Activated T-cell treated with anti-CD3 and anti-CD28 coated beads for 1 hour (primary cell): ENCODE data around the gene SEMA4B.
A peak's percentile ranks its signal among the peaks of the same experiment; 100 is the strongest.
"Not testable (repeated sequence)": the region's sequence is repeated elsewhere in the genome, so short reads cannot be mapped to it uniquely, and the experiment has no call there.

ENCODE experiments used
- DNase-seq: peaks from one replicate; pipeline ENCODE4 v3.0.0-alpha.2; 2020; ENCODE audit warnings: low read depth

Gene SEMA4B

GRCh38 chr15:90227816-90228772, 27.0 kb downstream of the SEMA4B start:
- no peak for DNase-seq

GRCh38 chr15:90228960-90229359, 27.8 kb downstream of the SEMA4B start:
- DNase-seq: no peak

GRCh38 chr15:90230071-90230494, 29.0 kb downstream of the SEMA4B start:
- no peak for DNase-seq

GRCh38 chr15:90230610-90231009, 29.5 kb downstream of the SEMA4B start:
- DNase-seq: no peak

DNA sequence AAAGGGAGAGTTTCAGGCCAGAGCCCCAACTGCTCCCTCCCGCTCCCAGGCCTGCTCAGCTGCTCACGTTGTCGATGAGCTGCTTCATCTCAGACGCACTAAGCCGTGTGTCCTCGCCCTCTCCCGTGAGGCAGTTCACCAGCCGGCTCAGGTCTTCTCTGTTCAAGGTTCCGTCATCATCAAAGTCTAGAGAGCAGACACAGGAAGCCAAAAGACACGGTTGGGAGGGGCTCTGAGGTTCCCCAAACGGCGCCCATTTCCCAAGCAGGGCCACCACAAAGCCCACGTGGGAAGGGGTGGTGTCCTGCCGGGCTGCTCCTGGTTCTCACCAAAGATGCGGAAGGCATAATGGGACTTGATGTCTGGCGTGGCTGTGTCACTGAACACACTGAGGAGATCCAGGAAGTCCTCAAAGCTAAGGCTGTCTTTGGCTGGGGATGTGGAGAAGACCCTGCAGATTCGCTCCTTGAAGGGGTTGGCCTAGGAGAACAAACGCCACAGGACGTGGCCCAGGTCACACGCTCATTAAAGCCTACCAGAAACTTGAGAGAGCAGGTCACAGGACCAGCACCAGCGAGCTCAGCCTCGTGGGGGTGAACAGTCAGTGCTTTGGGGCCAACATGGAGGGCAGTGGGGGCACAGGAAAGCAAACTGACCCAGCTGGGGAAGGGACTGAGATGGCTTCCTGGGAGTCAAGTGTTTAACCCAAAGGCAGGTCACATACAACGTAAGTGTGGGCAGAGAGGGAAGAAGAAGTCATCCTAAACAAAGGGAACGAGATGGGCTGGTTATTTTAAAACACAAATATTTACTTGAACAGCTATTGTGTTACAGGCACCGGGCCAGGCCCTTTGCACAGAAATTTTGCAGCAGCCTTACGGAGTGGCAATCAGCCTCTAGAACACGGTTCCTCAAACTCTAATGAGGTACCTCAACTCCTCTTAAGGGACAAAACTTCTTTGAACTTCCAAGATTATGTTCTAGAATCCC, 30.2 kb downstream of the SEMA4B start:
- DNase-seq: peak; percentile 64

DNA sequence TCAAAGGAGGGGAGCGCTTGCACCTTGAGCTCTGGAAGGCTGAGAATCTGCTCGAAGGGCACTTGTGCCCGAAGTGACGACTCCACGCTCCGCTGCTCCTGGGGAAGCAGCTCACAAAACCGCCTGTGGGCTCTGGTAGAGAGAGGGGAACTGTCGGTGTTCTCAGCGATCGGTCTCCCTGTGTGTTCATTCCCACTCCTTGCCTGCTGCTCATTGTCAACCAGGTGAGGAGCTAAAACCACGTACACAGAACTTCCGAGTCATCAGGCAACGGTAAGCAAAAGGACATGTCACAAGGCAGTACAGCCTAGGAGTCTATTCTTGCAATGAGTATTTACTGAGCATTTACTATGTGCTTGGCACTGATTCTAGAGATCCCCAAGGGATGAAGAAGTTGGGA, 31.1 kb downstream of the SEMA4B start:
- DNase-seq: no peak

DNA sequence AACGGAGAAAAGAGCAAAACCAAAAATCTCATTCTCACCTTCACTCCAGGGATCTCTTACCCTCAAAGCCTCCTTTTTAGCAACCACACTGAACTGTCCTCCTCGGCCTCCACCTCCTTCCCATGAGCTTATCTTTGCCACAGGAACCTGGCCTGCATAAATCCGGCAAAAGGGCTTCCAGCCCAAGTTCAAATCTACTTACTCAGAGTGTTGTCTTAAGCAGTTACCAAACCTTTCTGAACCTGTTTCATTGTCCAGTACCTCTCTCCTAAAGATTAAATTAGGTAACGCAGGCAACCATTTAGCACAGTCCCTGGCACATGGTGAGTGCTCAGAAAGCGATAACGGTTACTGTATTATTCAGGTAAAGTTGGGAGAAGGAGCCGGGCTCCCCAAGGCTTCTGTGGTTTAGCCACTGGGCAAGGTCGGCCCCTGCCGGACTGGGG, 31.8 kb downstream of the SEMA4B start:
- DNase-seq: no peak

GRCh38 chr15:90233387-90234095, 32.4 kb downstream of the SEMA4B start, which contains the start of gene CIB1:
Gene CIB1, minus strand, starts transcription at chr15:90233941. Its CDS starts 56 bp downstream, at chr15:90233885.
- peak; percentile 30 for DNase-seq

- peak; percentile 92 for DNase-seq
Observed at GRCh38 chr15:90234096-90234988, 33.2 kb downstream of the SEMA4B start, which contains the start of gene GDPGP1. Gene GDPGP1, plus strand, starts transcription at chr15:90234209. Its CDS starts 6,700 bp downstream, at chr15:90240909.

- DNase-seq: no peak
Observed at GRCh38 chr15:90239371-90239770, 38.2 kb downstream of the SEMA4B start.

DNA sequence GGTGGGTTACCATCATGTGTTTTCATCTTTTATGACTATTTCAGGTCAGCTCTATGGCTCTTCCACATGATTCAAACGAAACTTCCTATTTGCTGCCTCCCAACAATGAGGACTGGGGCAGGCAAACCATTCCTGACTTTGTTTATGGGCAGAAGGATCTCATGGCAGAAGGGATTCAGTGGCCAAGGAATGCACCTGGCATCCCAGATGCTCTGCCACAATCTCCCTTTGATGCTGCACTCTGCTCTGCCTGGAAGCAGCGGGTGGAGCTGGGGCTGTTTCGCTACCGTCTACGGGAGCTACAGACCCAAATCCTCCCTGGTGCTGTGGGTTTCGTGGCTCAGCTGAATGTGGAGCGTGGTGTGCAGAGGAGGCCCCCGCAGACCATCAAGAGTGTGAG, 39.7 kb downstream of the SEMA4B start:
- no peak for DNase-seq

GRCh38 chr15:90241343-90242192, 40.4 kb downstream of the SEMA4B start:
- no peak for DNase-seq

DNA sequence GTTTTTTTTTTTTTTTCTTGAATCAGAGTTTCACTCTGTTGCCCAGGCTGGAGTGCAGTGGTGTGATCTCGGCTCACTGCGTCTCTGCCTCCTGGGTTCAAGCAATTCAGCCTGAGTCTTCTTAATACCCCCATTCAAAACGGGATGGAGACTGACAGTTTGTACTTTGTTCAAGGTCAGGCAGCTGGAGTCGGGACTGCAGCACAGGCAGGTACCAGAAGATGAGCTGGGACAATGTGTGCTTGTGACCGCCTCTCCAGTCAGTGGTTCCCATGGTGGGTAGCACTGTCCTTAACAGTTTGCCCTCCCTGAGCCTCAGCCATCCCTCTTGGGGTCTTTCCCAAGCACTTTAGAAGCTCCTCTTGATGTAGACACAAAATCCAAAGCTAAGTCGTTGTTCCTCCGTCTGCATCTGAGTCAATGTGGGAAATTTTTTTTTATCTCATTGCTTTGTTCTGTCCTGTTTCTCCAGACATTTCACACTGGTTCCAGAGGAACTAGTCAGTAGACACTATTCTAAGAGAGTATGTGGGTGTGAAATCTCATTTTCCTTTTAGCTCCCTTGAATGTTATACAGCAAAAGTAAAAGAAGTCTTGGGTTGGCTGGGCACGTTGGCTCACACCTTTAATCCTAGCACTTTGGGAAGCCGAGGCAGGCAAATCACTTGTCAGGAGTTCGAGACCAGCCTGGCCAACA, 43.0 kb downstream of the SEMA4B start:
- no peak for DNase-seq

DNA sequence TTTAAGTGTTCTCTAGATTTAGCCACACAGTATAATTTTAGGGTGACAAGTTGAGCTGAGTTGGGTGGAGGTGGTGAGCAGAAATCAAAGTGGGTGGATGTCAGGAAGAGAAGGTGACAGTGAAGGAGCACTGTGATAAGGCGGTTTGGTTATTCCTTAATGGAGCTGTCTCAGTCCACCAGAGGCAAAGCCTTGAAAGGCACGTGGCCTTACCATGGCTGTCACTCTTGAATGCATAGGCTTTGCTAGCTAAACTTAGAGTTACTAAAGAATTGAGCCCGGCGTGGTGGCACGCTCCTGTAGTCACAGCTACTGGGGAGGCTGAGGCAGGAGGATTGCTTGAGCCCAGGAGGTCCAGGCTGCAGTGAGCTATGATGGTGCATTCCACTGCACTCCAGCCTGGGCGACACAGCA, 47.7 kb downstream of the SEMA4B start:
- no peak for DNase-seq

DNA sequence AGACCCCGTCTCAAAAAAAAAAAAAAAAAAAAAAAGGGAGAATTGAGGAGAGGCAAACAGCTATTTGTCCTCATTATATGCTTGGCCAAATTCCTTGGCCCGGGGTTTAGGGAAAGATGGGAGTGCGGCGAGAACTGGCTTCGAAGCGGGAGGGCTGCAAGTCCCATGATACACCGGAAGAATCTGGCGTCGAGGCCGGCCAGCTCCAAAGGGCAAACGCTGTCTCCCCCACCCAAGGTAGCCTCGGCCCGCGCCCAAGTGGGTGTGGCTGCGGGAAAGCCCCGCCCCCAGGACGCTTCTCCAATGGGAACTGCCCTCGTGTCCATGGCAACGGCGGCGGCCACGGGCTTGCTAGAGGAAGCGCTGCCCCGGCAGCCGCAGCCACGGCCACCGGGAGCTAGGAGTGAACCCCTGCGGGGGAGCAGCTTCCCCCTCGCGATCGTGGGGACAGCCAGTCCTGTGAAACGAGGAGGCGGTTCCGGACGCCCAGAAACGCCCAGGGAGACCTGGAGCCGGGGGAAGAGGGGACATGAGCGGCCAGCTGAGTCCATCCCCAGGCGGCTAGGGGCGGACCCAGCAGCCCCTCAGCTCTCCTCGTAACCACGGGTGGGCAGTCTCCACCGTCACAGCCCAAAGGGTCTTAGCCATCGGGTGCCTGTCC, 48.2 kb downstream of the SEMA4B start, which contains the start of gene TTLL13:
TTLL13 (plus strand) TSS at position 354 of the 661 bp plus-strand sequence. CDS start 1,075 bp downstream, outside the sequence.
- DNase-seq: peak; percentile 68

DNA sequence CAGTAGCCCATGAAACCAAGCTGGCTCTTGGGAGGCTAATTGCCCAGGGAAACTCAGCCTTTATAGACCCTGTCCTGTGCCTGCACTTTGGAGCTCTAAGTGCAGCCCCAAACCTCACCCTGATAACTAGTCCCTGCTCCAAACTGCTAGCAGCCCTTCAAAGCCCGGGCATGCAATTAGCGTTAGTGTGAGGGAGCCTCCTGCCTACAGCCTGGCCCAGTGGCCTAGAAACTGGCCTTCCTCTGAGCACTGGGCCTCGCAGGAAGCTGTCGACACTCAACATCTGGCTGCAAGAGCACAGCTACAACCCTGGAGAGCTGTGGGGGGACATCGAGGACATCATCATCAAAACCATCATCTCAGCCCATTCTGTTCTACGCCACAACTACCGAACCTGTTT, 56.6 kb downstream of the SEMA4B start:
- no peak for DNase-seq

DNA sequence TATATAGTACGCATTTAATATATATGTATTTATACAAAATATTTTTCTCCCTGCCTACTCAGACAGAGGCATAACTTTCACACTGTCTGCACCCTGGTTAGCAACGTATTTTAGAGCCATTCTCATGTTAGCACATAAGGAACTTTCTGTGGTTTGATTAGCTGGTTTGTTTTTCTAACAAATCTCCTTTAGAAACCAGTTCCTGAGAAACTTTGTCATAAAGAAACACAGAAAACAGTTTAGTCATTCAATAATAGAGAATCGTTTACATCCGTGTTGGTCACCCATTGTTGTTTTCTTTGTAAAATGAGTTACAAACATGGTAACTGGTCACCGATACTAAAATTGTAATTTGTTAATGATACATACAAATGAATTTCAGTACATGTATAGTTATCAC, 58.4 kb downstream of the SEMA4B start:
- no peak for DNase-seq

GRCh38 chr15:90260731-90261130, 59.6 kb downstream of the SEMA4B start:
- not testable (repeated sequence) for DNase-seq
